ENCODE measurements around the gene LMNA. TPM values are rescaled to one million over a fixed set of nuclear protein-coding genes. Genes with fewer than 3 reads are reported as not detected.

Gene LMNA
- total and polyA plus RNA-seq, 7 donors: 114 to 392 (median 237) TPM

GRCh38 chr1:156076609-156077429 lies 37.7 kb upstream of the LMNA start:
- WGBS, 3 donors: 55 to 72% (median 64%) methylated on average over 64 to 73 of the region's 73 CpGs
- Histone ChIP-seq H3K4me3 (peak overlapping the region; percentile 57), H3K27me3 (ENCODE audit: insufficient read depth in 3 of 3, low read length in 2 of 3) (no peaks in the 10 kb centered on the region), H3K36me3 (ENCODE audit: insufficient read depth in 1 of 2, low read depth in 1 of 2) (no peaks in the 10 kb centered on the region), H3K27ac (no peak overlapping the region), H3K4me1 (no peaks in the 10 kb centered on the region), H3K9me3 (no peaks in the 10 kb centered on the region)
- TF ChIP-seq CTCF (IDR thresholded peaks at IDR 0.05): no peak
- intact Hi-C loops (cut with DNase I): no loop called here
- ATAC-seq: peak in 3 of 4 donors; percentile 39 to 58 (median 43)
- DNase-seq: peak; percentile 64 to 68

- Histone ChIP-seq H3K36me3 (ENCODE audit: insufficient read depth in 1 of 2, low read depth in 1 of 2) (no peaks in the 10 kb centered on the region), H3K4me1 (peaks cover 3% of the 10 kb centered on the region), H3K4me3 (no peak overlapping the region), H3K27ac (no peak overlapping the region), H3K27me3 (ENCODE audit: insufficient read depth in 3 of 3, low read length in 2 of 3) (no peaks in the 10 kb centered on the region), H3K9me3 (no peaks in the 10 kb centered on the region)
- 87 to 92% (median 87%) methylated on average over 19 of the region's 19 CpGs for WGBS, 3 donors
- DNase-seq: no peak
- intact Hi-C loops (cut with DNase I): no loop called here
- TF ChIP-seq CTCF (IDR thresholded peaks at IDR 0.05): no peak
- ATAC-seq: no peak
These were observed 37.1 kb upstream of the LMNA start for GRCh38 chr1:156077430-156077760.

GRCh38 chr1:156078728-156079127 lies 35.8 kb upstream of the LMNA start:
- no peaks in the 10 kb centered on the region for H3K36me3 ChIP-seq (ENCODE audit: insufficient read depth in 1 of 2, low read depth in 1 of 2)
- intact Hi-C loops (cut with DNase I): no loop called here
- no peaks in the 10 kb centered on the region for H3K9me3 ChIP-seq
- peaks cover 3% of the 10 kb centered on the region for H3K4me1 ChIP-seq
- H3K27ac ChIP-seq: no peak overlapping the region
- 83 to 92% (median 91%) methylated on average over 5 of the region's 5 CpGs for WGBS, 3 donors
- H3K27me3 ChIP-seq (ENCODE audit: insufficient read depth in 3 of 3, low read length in 2 of 3): no peaks in the 10 kb centered on the region
- H3K4me3 ChIP-seq: no peak overlapping the region
- DNase-seq (no peak), ATAC-seq (no peak)
- TF ChIP-seq CTCF (IDR thresholded peaks at IDR 0.05): no peak

GRCh38 chr1:156079762-156080161 lies 34.7 kb upstream of the LMNA start:
- Histone ChIP-seq H3K9me3 (no peaks in the 10 kb centered on the region), H3K36me3 (ENCODE audit: insufficient read depth in 1 of 2, low read depth in 1 of 2) (no peaks in the 10 kb centered on the region), H3K27ac (no peak overlapping the region), H3K27me3 (ENCODE audit: insufficient read depth in 3 of 3, low read length in 2 of 3) (no peaks in the 10 kb centered on the region), H3K4me3 (no peak overlapping the region), H3K4me1 (peaks cover 3% of the 10 kb centered on the region)
- DNase-seq: no peak
- intact Hi-C loops (cut with DNase I): no loop called here
- TF ChIP-seq CTCF (IDR thresholded peaks at IDR 0.05): no peak
- ATAC-seq: no peak
- WGBS, 3 donors: 77 to 79% (median 78%) methylated on average over 5 of the region's 5 CpGs

All from psoas muscle (tissue), 8 donors.